Mesendoderm (in vitro differentiated cells): ENCODE results near the gene RSRC2.
"Not testable (repeated sequence)": the region's sequence is repeated elsewhere in the genome, so short reads cannot be mapped to it uniquely, and the experiment has no call there.

Source experiments
- DNase-seq: peaks from one replicate; pipeline ENCODE4 v3.0.0; 2013
- H2AK5ac ChIP-seq: 2 replicates; pipeline ENCODE4 v1.6.1; 2013; ENCODE audit warnings: low read length, inconsistent platforms
- H2BK120ac ChIP-seq: 2 replicates; pipeline ENCODE4 v1.6.1; 2013; ENCODE audit warnings: low read depth, mild to moderate bottlenecking, low read length, moderate library complexity, mixed read lengths
- H2BK15ac ChIP-seq: replicated peaks from 2 replicates; pipeline ENCODE4 v1.6.1; 2013; ENCODE audit warnings: low read depth, mild to moderate bottlenecking, moderate library complexity
- H2BK5ac ChIP-seq: 2 replicates; pipeline ENCODE4 v1.6.1; 2013; ENCODE audit warnings: low read length, inconsistent platforms
- H3K18ac ChIP-seq: 2 replicates; pipeline ENCODE4 v1.6.1; 2013; ENCODE audit warnings: mild to moderate bottlenecking, low read length, mixed read lengths
- H3K23ac ChIP-seq: one replicate; pipeline ENCODE4 v1.6.1; 2013; ENCODE audit warnings: low read length
- H3K27ac ChIP-seq: 2 replicates; pipeline ENCODE4 v1.5.1; 2013; ENCODE audit warnings: low read depth, mild to moderate bottlenecking, inconsistent platforms, low read length, moderate library complexity
- H3K27me3 ChIP-seq: 2 replicates; pipeline ENCODE4 v1.6.1; 2013; ENCODE audit warnings: low read length, control low read depth, mild to moderate bottlenecking, inconsistent platforms; ENCODE audit not compliant: insufficient read depth, poor library complexity
- H3K36me3 ChIP-seq: 2 replicates; pipeline ENCODE4 v1.6.1; 2013; ENCODE audit warnings: low read length, inconsistent platforms; ENCODE audit not compliant: control insufficient read depth, insufficient read depth
- H3K4ac ChIP-seq: one replicate; pipeline ENCODE4 v1.6.1; 2013; ENCODE audit warnings: low read depth, mild to moderate bottlenecking, low read length, moderate library complexity
- H3K4me1 ChIP-seq: 2 replicates; pipeline ENCODE4 v1.6.1; 2013; ENCODE audit warnings: low read depth, low read length, inconsistent platforms; ENCODE audit not compliant: control insufficient read depth
- H3K4me2 ChIP-seq: 2 replicates; pipeline ENCODE4 v1.6.1; 2013; ENCODE audit warnings: low read length
- H3K4me3 ChIP-seq: 2 replicates; pipeline ENCODE4 v1.5.1; 2013; ENCODE audit warnings: mild to moderate bottlenecking, low read length
- H3K56ac ChIP-seq: one replicate; pipeline ENCODE4 v1.6.1; 2013; ENCODE audit warnings: low read length
- H3K79me1 ChIP-seq: 2 replicates; pipeline ENCODE4 v1.6.1; 2013; ENCODE audit warnings: low read length, inconsistent platforms
- H3K79me2 ChIP-seq: 2 replicates; pipeline ENCODE4 v1.6.1; 2013; ENCODE audit warnings: mild to moderate bottlenecking, low read length; ENCODE audit not compliant: control insufficient read depth, insufficient read depth
- H3K9ac ChIP-seq: 2 replicates; pipeline ENCODE4 v1.6.1; 2013; ENCODE audit warnings: low read length, inconsistent platforms
- H4K5ac ChIP-seq: one replicate; pipeline ENCODE4 v1.6.1; 2013; ENCODE audit warnings: low read length
- H4K8ac ChIP-seq: one replicate; pipeline ENCODE4 v1.6.1; 2013; ENCODE audit warnings: low read depth, mild to moderate bottlenecking, control low read depth, low read length, moderate library complexity
- WGBS: extraction: QIAGEN DNeasy Blood & Tissue Kit; methylation state at CpG from one replicate; pipeline ENCODE4 v1.1.7; 2013; ENCODE audit warnings: low lambda C conversion rate, missing lambda C conversion rate; ENCODE audit not compliant: insufficient coverage; ENCODE audit errors: extremely low coverage; 5-methylcytosine and 5-hydroxymethylcytosine counted together

RSRC2 gene

GRCh38 chr12:122489038-122489437 lies 37.7 kb downstream of the RSRC2 start:
- H3K4me2 ChIP-seq: no peak overlapping the region
- H4K5ac ChIP-seq: no peak overlapping the region
- H3K4me3 ChIP-seq: no peak overlapping the region
- H3K4me1 ChIP-seq: no peaks in the 10 kb centered on the region
- no peak overlapping the region for H3K56ac ChIP-seq
- no peak overlapping the region for H2BK15ac ChIP-seq
- no peak overlapping the region for H4K8ac ChIP-seq
- H3K9ac ChIP-seq: no peak overlapping the region
- H2BK5ac ChIP-seq: no peak overlapping the region
- H3K36me3 ChIP-seq: peaks cover 5% of the 10 kb centered on the region
- H3K4ac ChIP-seq: no peak overlapping the region
- peaks cover 1% of the 10 kb centered on the region for H3K79me1 ChIP-seq
- no peak for DNase-seq
- no CpG with 5 or more reads among the region's 2 CpGs for WGBS
- H3K27ac ChIP-seq: no peak overlapping the region
- no peaks in the 10 kb centered on the region for H3K79me2 ChIP-seq
- no peak overlapping the region for H3K18ac ChIP-seq
- no peak overlapping the region for H3K23ac ChIP-seq
- H2AK5ac ChIP-seq: no peak overlapping the region
- no peak overlapping the region for H2BK120ac ChIP-seq
- no peaks in the 10 kb centered on the region for H3K27me3 ChIP-seq

GRCh38 chr12:122487807-122488206 lies 38.9 kb downstream of the RSRC2 start:
- not testable (repeated sequence) for H2BK5ac ChIP-seq, DNase-seq

DNA sequence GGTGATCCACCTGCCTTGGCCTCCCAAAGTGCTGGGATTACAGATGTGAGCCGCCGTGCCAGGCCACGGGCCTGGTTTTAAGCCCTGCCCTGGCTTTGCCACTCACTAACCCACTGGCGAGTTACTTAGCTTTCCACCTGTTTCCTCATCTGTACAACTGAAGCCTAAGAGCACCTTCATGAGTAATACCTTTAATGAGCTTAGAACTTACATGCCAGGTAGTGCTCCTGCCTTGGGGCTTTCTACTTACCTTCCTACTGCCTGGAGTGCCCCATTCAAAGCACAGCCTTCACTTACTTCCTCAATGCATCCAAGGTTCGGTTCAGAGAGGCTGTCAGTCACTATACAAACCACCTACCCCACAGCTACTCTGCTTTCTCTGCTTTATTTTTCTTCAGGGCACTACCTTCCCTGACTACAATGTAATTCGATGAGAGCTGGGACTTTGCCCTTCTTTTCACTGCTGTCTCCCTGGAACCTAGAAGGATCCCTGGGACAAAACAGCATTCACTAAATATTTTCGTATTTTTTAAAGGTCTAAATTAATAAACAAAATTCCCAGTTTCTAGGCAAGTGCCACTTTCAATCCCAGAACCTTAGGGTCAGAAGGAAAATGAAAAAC lies 39.8 kb downstream of the RSRC2 start:
- no peak overlapping the region for H2BK5ac ChIP-seq
- no peak overlapping the region for H3K4me3 ChIP-seq
- H3K9ac ChIP-seq: no peak overlapping the region
- H2BK120ac ChIP-seq: no peak overlapping the region
- no peak overlapping the region for H3K27ac ChIP-seq
- no peak overlapping the region for H4K5ac ChIP-seq
- no peak overlapping the region for H3K23ac ChIP-seq
- no peak overlapping the region for H3K18ac ChIP-seq
- H3K4ac ChIP-seq: no peak overlapping the region
- no peaks in the 10 kb centered on the region for H3K4me1 ChIP-seq
- peaks cover 5% of the 10 kb centered on the region for H3K36me3 ChIP-seq
- no CpG with 5 or more reads among the region's 7 CpGs for WGBS
- no peak overlapping the region for H4K8ac ChIP-seq
- H2BK15ac ChIP-seq: no peak overlapping the region
- no peak overlapping the region for H2AK5ac ChIP-seq
- no peak overlapping the region for H3K56ac ChIP-seq
- peaks cover 1% of the 10 kb centered on the region for H3K79me1 ChIP-seq
- H3K27me3 ChIP-seq: no peaks in the 10 kb centered on the region
- no peaks in the 10 kb centered on the region for H3K79me2 ChIP-seq
- H3K4me2 ChIP-seq: no peak overlapping the region
- no peak for DNase-seq

More at GRCh38 chr12:122487807-122488206, 38.9 kb downstream of the RSRC2 start:
- not testable (repeated sequence) for H4K8ac ChIP-seq, H2BK15ac ChIP-seq, H3K56ac ChIP-seq, H2AK5ac ChIP-seq, H2BK120ac ChIP-seq, H3K36me3 ChIP-seq, H3K4me1 ChIP-seq, H4K5ac ChIP-seq, H3K27ac ChIP-seq, H3K27me3 ChIP-seq, H3K9ac ChIP-seq, H3K4me2 ChIP-seq, H3K4me3 ChIP-seq, H3K4ac ChIP-seq, H3K23ac ChIP-seq, H3K79me2 ChIP-seq, H3K18ac ChIP-seq, H3K79me1 ChIP-seq
- WGBS: no CpG with 5 or more reads among the region's 3 CpGs

- not testable (repeated sequence) for H4K8ac ChIP-seq, H3K27ac ChIP-seq, H3K79me1 ChIP-seq, H3K4me3 ChIP-seq, H3K18ac ChIP-seq, H3K23ac ChIP-seq, H4K5ac ChIP-seq, H2BK15ac ChIP-seq, H3K4me2 ChIP-seq, DNase-seq, H3K36me3 ChIP-seq, H3K4me1 ChIP-seq, H3K56ac ChIP-seq, H2BK120ac ChIP-seq, H3K27me3 ChIP-seq, H3K4ac ChIP-seq, H2AK5ac ChIP-seq, H2BK5ac ChIP-seq, H3K79me2 ChIP-seq, H3K9ac ChIP-seq
- WGBS: no CpG with 5 or more reads among the region's 6 CpGs
Observed at GRCh38 chr12:122486360-122486759, 40.4 kb downstream of the RSRC2 start.

GRCh38 chr12:122484385-122484784 lies 42.4 kb downstream of the RSRC2 start:
- H2BK15ac ChIP-seq, H4K8ac ChIP-seq, H3K4me1 ChIP-seq, H3K27ac ChIP-seq, H3K79me1 ChIP-seq, H2AK5ac ChIP-seq, H3K56ac ChIP-seq, H3K27me3 ChIP-seq, H3K18ac ChIP-seq, H3K9ac ChIP-seq, H3K23ac ChIP-seq, H3K4me2 ChIP-seq, H2BK120ac ChIP-seq, DNase-seq, H3K4me3 ChIP-seq, H3K79me2 ChIP-seq, H3K4ac ChIP-seq, H2BK5ac ChIP-seq, H4K5ac ChIP-seq, H3K36me3 ChIP-seq: not testable (repeated sequence)
- no CpG with 5 or more reads among the region's 1 CpG for WGBS

GRCh38 chr12:122483969-122484368 lies 42.8 kb downstream of the RSRC2 start:
- no peak overlapping the region for H2BK5ac ChIP-seq
- no peak overlapping the region for H3K4me2 ChIP-seq
- no peak overlapping the region for H2BK120ac ChIP-seq
- no peak overlapping the region for H2BK15ac ChIP-seq
- no peak overlapping the region for H3K23ac ChIP-seq
- no peak for DNase-seq
- H3K18ac ChIP-seq: no peak overlapping the region
- H3K4ac ChIP-seq: no peak overlapping the region
- H3K79me2 ChIP-seq: no peaks in the 10 kb centered on the region
- H4K8ac ChIP-seq: no peak overlapping the region
- 100% methylated on average over 1 of the region's 5 CpGs for WGBS
- no peak overlapping the region for H3K9ac ChIP-seq
- peaks cover 1% of the 10 kb centered on the region for H3K79me1 ChIP-seq
- H4K5ac ChIP-seq: no peak overlapping the region
- no peak overlapping the region for H3K56ac ChIP-seq
- no peak overlapping the region for H3K4me3 ChIP-seq
- peaks cover 9% of the 10 kb centered on the region for H3K36me3 ChIP-seq
- H3K4me1 ChIP-seq: no peaks in the 10 kb centered on the region
- H3K27ac ChIP-seq: no peak overlapping the region
- no peak overlapping the region for H2AK5ac ChIP-seq
- H3K27me3 ChIP-seq: no peaks in the 10 kb centered on the region
